Measurements from ENCODE around the gene LASP1. TPM values are rescaled to one million over a fixed set of nuclear protein-coding genes. Genes with fewer than 3 reads are reported as not detected.

The LASP1 gene
- total and polyA plus RNA-seq, 8 donors, result 141 to 175 (median 156) TPM

DNA sequence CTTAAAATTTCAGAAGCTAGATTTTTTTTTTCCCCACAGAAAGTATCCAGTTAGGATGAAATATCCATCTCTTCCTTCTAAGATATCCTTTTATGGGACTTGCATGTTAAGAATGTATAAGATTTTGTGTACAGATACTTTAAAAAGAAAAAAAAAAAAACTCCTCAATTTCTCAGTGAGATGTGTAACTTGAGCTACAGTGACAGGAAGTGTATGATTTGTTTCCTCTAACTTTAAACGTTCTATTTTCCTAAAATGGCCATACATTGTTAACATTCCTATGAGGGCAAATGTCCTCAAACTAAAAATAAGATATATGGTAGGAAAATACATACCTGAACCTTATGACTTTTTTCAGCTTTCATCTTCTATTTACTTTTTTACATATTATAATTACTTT, 88.5 kb downstream of the LASP1 start:
- TF ChIP-seq, protein P1, sequence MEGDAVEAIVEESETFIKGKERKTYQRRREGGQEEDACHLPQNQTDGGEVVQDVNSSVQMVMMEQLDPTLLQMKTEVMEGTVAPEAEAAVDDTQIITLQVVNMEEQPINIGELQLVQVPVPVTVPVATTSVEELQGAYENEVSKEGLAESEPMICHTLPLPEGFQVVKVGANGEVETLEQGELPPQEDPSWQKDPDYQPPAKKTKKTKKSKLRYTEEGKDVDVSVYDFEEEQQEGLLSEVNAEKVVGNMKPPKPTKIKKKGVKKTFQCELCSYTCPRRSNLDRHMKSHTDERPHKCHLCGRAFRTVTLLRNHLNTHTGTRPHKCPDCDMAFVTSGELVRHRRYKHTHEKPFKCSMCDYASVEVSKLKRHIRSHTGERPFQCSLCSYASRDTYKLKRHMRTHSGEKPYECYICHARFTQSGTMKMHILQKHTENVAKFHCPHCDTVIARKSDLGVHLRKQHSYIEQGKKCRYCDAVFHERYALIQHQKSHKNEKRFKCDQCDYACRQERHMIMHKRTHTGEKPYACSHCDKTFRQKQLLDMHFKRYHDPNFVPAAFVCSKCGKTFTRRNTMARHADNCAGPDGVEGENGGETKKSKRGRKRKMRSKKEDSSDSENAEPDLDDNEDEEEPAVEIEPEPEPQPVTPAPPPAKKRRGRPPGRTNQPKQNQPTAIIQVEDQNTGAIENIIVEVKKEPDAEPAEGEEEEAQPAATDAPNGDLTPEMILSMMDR (IDR thresholded peaks at IDR 0.05), result no peak
- Histone ChIP-seq H3K27me3 (no peaks in the 10 kb centered on the region), H3K4me1 (no peaks in the 10 kb centered on the region), H3K4me3 (no peak overlapping the region), H3K36me3 (no peaks in the 10 kb centered on the region), H3K9me3 (no peaks in the 10 kb centered on the region), H3K27ac (no peak overlapping the region)
- ATAC-seq (no peak), DNase-seq (no peak)
- intact Hi-C loops (cut with DNase I), result no loop called here

- no peak overlapping the region for H3K27ac ChIP-seq
- no peaks in the 10 kb centered on the region for H3K9me3 ChIP-seq
- H3K4me1 ChIP-seq, result no peaks in the 10 kb centered on the region
- TF ChIP-seq, protein P1 (IDR thresholded peaks at IDR 0.05), result no peak
- H3K4me3 ChIP-seq, result no peak overlapping the region
- H3K36me3 ChIP-seq, result no peaks in the 10 kb centered on the region
- intact Hi-C loops (cut with DNase I), result no loop called here
- DNase-seq, result no peak
- no peaks in the 10 kb centered on the region for H3K27me3 ChIP-seq
- ATAC-seq, result no peak
Observed at GRCh38 chr17:38958756-38959155, 88.9 kb downstream of the LASP1 start.

DNA sequence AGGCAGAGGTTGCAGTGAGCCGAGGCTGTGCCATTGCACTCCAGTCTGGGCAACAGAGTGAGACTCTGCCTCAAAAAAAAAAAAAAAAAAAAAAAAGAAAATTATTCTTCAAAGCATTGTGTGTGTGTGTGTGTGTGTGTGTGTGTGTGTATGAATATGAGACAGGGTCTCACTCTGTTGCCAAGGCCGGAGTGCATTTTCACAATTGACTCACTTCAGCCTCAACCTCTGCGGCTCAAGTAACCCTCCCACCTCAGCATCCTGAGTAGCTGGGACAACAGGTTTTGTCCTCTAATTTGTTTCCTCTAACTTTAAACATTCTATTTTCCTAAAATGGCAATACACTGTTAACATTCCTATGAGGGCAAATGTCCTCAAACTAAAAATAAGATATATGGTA, 89.7 kb downstream of the LASP1 start:
- H3K36me3 ChIP-seq, result no peaks in the 10 kb centered on the region
- TF ChIP-seq, protein P1 (IDR thresholded peaks at IDR 0.05), result no peak
- H3K4me3 ChIP-seq, result no peak overlapping the region
- intact Hi-C loops (cut with DNase I), result no loop called here
- DNase-seq, result no peak
- no peaks in the 10 kb centered on the region for H3K27me3 ChIP-seq
- H3K4me1 ChIP-seq, result no peaks in the 10 kb centered on the region
- H3K27ac ChIP-seq, result no peak overlapping the region
- H3K9me3 ChIP-seq, result no peaks in the 10 kb centered on the region
- ATAC-seq, result no peak

DNA sequence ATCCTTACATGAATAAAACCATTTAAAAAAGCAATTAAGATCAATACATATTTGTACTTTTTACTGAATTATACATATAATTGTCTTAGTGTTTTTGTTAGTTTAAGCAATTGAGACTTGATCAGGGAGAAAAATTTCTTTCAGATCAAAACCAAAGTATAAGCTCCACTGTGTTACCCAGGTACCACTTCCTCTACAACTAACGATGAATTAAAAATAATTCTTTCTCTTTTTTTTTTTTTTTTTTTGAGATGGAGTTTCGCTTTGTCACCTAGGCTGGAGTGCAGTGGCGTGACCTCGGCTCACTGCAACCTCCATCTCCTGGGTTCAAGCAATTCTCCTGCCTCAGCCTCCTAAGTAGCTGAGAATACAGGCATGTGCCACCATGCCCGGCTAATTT, 90.5 kb downstream of the LASP1 start:
- no peak overlapping the region for H3K4me3 ChIP-seq
- TF ChIP-seq, protein P1 (IDR thresholded peaks at IDR 0.05), result no peak
- intact Hi-C loops (cut with DNase I), result no loop called here
- no peak for ATAC-seq
- no peak for DNase-seq
- no peaks in the 10 kb centered on the region for H3K9me3 ChIP-seq
- no peaks in the 10 kb centered on the region for H3K27me3 ChIP-seq
- no peaks in the 10 kb centered on the region for H3K4me1 ChIP-seq
- H3K36me3 ChIP-seq, result no peaks in the 10 kb centered on the region
- H3K27ac ChIP-seq, result no peak overlapping the region

DNA sequence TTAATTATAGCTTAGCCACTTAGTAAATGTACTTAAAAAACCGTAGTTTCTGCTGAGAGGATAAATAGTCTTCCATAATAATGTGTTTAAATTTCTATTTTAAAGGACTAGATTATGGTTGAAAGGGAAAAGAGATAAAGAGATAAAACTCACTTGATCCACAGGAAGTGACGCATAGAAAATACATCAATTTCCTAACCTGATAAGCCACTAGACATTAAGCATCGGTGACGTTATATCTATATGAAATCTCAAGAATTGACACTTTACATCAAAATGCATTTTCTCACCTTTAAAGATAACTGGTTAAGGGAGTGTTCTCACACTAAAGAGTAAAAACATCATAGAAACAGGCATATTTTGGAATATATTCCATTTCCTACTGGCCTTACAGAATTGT, 91.6 kb downstream of the LASP1 start:
- TF ChIP-seq, protein P1 (IDR thresholded peaks at IDR 0.05), result no peak
- Histone ChIP-seq H3K4me1 (no peaks in the 10 kb centered on the region), H3K36me3 (no peaks in the 10 kb centered on the region), H3K4me3 (no peak overlapping the region), H3K27ac (no peak overlapping the region), H3K27me3 (no peaks in the 10 kb centered on the region), H3K9me3 (no peaks in the 10 kb centered on the region)
- intact Hi-C loops (cut with DNase I), result no loop called here
- ATAC-seq, result no peak
- no peak for DNase-seq
